ENCODE measurements around the gene SCN10A.
A peak's percentile ranks its signal among the peaks of the same experiment; 100 is the strongest.

GRCh38 chr3:38655708-38656300 lies 160.2 kb downstream of the SCN10A start:
- TF ChIP-seq EZH2phosphoT487 (IDR thresholded peaks at IDR 0.05; ENCODE audit: unreplicated experiment) (no peak), STAT1 (IDR thresholded peaks at IDR 0.05; ENCODE audit: unreplicated experiment) (no peak), CTCF (conservative IDR thresholded peaks at IDR 0.05; ENCODE audit: low read depth in 2 of 2) (peak; percentile 65 to 89), POLR2AphosphoS5 (IDR thresholded peaks at IDR 0.05; ENCODE audit: low read depth) (no peak), EZH2 (IDR thresholded peaks at IDR 0.05; ENCODE audit: low read depth, unreplicated experiment) (no peak), ZNF331 (CRISPR knock-in tag; IDR thresholded peaks at IDR 0.05; ENCODE audit: low read depth) (no peak), REST (IDR thresholded peaks at IDR 0.05; ENCODE audit: unreplicated experiment) (no peak), CREB1 (CRISPR knock-in tag; IDR thresholded peaks at IDR 0.05; ENCODE audit: low read depth) (no peak), JUNB (IDR thresholded peaks at IDR 0.05; ENCODE audit: unreplicated experiment) (no peak), ETS1 (IDR thresholded peaks at IDR 0.05) (no peak), ZNF114 (CRISPR knock-in tag; IDR thresholded peaks at IDR 0.05) (no peak), NANOG (IDR thresholded peaks at IDR 0.05; ENCODE audit: borderline replicate concordance) (no peak), ZNF462 (CRISPR knock-in tag; IDR thresholded peaks at IDR 0.05) (no peak)
